ENCODE results near the gene HMMR. TPM values are rescaled to one million over a fixed set of nuclear protein-coding genes. Genes with fewer than 3 reads are reported as not detected.
"Not testable (repeated sequence)": the region's sequence is repeated elsewhere in the genome, so short reads cannot be mapped to it uniquely, and the experiment has no call there.

The HMMR gene, protein sequence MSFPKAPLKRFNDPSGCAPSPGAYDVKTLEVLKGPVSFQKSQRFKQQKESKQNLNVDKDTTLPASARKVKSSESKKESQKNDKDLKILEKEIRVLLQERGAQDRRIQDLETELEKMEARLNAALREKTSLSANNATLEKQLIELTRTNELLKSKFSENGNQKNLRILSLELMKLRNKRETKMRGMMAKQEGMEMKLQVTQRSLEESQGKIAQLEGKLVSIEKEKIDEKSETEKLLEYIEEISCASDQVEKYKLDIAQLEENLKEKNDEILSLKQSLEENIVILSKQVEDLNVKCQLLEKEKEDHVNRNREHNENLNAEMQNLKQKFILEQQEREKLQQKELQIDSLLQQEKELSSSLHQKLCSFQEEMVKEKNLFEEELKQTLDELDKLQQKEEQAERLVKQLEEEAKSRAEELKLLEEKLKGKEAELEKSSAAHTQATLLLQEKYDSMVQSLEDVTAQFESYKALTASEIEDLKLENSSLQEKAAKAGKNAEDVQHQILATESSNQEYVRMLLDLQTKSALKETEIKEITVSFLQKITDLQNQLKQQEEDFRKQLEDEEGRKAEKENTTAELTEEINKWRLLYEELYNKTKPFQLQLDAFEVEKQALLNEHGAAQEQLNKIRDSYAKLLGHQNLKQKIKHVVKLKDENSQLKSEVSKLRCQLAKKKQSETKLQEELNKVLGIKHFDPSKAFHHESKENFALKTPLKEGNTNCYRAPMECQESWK
- polyA plus RNA-seq (2014; cell fraction: cytosol; rRNA removed) = 105 and 107 TPM in 2 replicates
- 60.4 and 93.4 TPM in 2 replicates for polyA plus RNA-seq (2014; cell fraction: nucleus; rRNA removed)

DNA sequence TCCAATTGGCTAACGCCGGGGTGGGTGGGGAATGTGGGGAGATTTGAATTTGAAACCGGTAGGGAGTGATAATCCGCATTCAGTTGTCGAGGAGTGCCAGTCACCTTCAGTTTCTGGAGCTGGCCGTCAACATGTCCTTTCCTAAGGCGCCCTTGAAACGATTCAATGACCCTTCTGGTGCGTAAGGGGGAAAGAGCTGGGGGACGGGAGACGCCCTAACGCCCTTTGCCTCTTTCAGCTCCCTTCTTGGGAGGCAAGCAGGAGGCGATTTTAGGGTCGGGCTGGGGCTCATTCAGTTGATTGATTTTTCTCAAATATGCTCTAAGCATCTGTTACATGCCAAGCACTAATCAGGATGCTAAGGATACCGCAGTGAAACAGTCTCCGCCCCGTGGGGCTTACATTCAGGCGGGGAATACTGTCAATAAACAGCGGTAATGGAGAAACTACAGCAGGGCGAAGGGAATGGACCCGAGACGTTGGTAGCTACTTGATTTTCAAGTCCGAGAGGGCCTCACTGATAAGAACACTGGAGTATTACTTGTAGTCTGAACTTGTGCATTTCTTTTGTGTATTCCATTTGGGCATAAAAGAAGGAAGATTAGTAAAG is at the start of gene HMMR:
Gene HMMR (plus strand): TSS at position 71 of the 610 bp plus-strand sequence. CDS start 61 bp downstream, at position 132.
- peak; percentile 58 for DNase-seq (ENCODE audit: low spot score)

DNA sequence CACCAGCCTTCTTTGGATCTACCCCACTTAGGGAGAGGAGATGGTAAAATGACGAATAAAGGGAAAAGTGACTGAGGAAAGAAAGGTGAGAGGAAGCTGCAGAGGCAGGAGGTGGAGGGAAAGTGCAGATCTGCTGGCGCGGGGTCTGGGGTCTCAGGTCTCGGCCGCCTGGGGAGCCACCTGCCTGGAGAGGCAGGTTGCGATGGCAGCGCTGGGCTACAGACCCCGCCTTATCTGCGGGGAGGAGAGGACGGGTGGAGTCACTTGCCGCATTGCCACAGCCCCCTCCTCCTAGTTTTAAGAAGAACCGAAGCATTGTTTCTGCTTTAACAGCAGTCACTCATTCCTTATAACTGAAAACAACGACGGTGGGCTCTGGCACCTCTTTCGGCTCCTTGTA is 44.8 kb upstream of the HMMR start:
- not testable (repeated sequence) for DNase-seq (ENCODE audit: low spot score)

DNA sequence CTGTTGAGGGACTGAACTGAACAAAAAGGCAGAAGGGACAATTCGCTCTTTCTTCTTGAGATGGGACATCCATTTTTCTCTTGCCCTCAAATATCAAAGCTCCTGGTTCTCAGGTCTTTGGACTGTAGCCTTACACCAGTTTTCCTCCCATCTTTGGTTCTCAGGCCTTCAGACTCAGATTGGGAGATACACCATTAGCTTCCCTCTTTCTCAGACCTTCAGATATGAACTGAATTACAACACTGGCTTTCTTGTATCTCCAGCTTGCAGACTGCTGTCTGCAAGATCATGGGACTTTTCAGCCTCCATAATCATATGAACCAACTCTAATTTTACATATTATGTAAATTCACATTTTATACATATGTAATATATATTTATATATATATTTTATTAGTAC is 35.6 kb upstream of the HMMR start:
- DNase-seq (ENCODE audit: low spot score) = no peak

DNA sequence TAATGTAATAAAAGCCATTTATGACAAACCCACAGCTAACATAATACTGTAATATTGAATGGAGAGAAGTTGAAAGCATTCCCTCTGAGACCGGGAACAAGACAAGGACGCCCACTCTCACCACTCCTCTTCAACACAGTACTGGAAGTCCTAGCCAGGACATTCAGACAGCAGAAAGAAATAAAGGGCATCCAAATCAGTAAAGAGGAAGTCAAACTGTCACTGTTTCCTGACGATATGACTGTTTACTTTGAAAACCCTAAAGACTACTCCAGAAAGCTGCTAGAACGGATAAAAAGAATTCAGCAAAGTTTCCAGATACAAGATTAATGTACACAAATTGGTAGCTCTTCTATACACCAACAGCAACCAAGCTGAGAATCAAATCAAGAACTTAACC is 34.3 kb upstream of the HMMR start:
- not testable (repeated sequence) for DNase-seq (ENCODE audit: low spot score)

DNA sequence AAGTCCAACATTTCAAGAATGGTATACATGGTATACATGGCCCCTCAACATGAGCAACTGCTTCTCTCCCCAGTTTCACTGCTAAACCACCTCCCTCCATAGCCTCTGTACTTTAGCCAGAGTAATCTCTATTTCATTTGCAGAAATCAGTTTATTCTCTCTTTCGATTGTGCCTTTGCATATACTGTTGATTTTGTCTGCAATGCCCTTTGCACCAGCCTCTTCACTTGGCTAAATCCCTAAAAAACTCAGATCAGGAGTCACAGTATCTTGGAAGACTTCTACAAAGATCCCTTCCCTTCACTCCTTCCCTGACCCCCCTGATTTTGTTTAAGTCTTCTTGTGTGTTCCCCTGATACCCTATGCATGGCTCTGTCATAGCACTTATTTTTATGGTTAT is 27.9 kb upstream of the HMMR start:
- DNase-seq (ENCODE audit: low spot score) = no peak

DNA sequence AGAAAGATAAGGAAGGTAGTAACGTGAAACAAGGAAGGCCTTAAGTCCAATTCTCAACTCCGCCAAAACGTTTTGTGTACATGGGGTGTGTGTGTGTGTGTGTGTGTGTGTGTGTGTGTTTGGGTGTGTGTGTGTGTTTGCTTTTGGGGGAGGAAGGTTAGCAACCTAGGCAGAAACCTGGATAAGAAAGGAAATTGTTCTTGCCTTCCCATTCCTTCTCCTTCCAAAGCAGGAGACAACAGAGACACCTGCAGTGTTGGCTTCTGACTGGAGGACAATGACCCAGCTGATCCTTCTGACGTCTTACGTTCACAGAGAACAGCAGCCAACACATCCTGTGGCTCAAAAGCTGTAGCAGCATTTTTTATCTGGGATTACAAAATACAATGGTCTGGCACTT is 27.2 kb upstream of the HMMR start:
- DNase-seq (ENCODE audit: low spot score) = no peak

DNA sequence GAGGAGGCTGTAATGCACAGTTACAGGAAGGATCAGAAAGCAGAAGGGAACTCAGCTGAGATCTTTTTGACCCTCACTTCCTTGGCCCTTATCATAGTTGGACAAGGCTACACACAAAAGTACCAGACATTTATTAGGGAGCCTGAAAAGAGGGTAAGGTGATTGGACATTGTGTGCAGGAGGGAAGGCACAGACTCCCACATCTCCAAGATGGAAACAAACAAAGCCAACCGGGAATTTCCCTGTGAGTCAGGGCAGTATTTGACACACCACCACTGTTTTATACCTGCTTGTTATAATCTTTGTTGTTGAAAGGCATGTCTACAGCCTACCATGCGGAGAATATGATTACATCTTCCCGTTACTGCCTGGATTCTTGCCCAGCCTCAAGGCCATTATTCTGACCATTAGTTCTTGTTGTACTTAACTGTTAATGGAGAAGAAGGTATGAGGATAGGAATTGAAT is 26.0 kb upstream of the HMMR start:
- DNase-seq (ENCODE audit: low spot score) = no peak

DNA sequence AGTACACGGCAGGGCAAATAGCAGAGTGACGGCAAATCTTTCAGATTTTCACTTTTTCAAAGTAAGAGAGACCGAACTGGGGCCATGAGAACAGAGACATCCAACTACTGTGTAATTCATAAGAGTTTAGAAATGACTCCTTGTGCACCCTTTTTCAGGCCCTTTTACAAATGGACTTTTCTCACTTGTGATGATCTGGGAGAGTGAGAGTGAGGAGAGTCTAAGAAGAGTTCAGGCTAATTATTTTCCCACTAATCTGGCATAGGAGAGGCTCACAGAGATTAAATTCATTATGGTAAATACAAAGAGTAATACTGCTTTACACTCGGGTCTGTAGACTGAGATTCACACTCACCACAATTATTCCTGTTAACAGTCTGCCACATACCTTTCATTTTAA is 23.9 kb upstream of the HMMR start:
- no peak for DNase-seq (ENCODE audit: low spot score)

DNA sequence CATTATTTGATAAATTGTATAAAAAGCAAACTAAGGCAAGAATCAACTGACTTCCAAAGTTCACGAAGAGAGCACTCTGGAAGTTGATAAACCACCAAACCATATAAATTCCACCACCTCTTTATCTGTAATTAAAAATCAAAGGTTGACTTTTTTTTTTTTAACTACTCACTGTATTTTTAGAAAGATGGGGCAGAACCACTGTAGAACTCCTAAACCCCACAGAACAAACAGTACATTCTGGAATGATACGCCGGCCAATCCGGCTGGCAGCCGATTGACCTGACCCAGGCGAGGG is 23.5 kb upstream of the HMMR start:
- DNase-seq (ENCODE audit: low spot score) = peak; percentile 17

DNA sequence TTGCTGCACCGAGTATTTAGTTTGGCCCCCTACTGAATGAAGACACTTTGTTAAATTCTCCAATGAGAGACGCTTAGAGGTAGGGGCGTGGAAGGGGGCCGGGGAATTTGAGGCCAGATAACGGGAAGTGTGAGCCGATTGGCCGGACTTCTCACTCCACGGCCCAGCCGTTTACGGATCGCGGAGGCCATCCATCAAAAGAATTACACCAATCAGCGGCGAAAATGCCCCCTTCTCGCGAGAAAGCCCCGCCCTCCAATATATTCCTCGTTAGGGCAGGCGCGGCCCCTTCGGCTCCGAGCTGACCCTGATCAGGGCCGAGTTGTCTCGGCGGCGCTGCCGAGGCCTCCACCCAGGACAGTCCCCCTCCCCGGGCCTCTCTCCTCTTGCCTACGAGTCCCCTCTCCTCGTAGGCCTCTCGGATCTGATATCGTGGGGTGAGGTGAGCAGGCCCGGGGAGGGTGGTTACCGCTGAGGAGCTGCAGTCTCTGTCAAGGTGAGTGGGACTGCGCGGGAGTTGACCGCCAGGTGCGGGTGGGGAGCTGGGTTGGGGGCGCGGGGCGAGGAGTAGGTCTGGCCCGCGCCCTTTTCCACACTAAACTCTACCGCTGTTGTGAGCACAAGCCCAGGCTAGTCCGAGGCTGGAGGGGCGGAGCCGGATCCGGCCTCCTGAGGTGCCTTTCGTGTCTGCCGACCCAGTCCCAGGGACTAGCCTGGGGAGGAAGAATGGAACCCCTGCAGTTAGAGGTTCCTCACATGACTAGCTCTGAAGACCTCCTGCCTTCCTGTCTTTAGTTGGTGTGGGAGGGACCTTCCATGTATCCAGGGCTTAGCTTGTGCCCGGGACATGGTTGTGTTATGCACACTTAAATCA is 22.9 kb upstream of the HMMR start, which contains the start of gene CCNG1:
Gene CCNG1 (plus strand): TSS at position 287 of the 874 bp plus-strand sequence. CDS start 1,662 bp downstream, outside the sequence.
- DNase-seq (ENCODE audit: low spot score) = peak; percentile 98

DNA sequence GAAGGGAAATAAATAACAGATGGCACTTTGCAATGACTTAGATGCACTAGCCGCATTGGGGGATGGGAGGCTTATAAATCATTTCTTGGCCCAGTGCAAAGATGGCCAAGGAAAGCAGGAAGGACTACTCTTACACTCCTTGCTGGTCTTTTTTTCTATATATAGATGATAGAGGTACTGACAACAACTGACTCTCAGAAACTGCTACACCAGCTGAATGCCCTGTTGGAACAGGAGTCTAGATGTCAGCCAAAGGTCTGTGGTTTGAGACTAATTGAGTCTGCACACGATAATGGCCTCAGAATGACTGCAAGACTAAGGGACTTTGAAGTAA is 21.4 kb upstream of the HMMR start:
- no peak for DNase-seq (ENCODE audit: low spot score)

DNA sequence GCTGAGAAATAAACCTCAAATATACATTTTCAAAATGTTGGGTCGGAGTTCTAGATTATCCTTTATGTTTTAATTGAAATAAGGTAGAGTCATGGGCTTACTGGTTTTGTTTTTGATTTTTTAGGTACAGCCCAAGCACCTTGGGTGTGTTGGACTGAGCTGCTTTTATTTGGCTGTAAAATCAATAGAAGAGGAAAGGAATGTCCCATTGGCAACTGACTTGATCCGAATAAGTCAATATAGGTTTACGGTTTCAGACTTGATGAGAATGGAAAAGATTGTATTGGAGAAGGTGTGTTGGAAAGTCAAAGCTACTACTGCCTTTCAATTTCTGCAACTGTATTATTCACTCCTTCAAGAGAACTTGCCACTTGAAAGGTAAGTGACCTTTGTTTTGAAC is 19.5 kb upstream of the HMMR start:
- no peak for DNase-seq (ENCODE audit: low spot score)

DNA sequence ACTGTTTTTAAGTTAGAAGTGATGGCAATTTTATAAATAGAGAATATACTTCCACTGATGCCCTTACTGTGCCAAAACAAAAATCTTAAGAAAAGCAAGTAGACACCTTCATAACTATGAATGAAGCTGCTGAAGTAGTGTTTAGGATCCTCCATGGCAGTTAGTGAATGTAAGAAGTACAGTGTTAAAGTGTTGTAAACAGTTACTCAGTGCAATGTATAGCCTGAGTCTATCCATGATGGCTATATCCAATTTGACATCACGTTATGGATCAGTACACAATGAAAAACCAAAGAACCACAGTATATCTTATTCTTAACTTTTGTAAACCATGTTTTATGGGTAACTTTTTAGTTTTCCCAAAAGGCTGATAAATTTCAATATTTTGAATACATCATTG is 15.9 kb upstream of the HMMR start:
- no peak for DNase-seq (ENCODE audit: low spot score)

DNA sequence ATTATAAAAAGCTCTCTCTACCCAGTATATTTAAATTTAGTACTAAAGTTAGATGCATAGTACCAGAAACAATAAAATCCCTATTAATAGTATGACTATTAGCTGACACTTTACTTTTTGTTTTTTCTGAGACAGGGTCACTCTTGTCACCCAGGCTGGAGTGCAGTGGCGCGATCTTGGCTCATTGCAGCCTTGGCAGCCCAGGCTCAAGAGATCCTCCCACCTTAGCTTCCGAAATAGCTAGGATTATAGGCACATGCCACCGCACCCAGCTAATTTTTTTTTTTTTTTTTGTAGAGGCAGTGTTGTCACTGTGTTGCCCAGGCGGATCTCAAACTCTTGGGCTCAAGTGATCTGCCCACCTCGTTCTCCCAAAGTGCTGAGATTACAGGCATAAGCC is 15.1 kb upstream of the HMMR start:
- no peak for DNase-seq (ENCODE audit: low spot score)

DNA sequence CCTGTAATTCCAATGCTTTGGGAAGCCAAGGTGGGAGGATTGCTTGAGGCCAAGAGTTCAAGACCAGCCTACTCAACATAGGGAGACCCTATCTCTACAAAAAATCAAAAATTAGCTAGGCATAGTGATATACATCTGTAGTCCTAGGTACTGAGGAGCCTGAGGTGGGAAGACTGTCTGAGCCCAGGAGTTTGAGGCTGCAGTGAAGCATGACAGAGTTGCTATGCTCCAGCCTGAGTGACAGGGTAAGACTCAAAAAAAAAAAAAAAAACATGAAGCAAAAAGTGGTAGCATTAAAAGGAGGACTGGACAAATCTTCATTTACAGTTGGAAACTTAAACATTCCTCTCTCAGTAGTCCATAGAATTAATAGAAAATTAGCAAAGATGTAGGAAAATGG is 13.2 kb upstream of the HMMR start:
- DNase-seq (ENCODE audit: low spot score) = no peak

DNA sequence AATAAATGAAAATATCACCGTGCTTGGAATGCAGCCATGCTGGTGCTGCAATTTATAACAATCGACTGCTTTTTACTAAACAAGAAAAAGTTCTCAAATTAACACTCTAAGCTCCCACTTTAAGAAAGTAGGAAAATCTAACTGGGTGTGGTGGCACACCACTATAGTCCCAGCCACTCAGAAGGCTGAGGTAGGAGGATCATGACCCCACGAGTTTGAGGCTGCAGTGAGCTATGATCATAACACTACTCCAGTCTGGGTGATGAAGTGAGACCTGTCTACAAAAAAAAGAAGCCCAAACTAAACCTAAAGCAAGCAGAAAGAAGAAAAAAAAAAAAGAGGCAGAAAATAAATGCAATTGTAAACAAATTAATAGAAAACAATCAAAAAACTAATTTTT is 12.6 kb upstream of the HMMR start:
- no peak for DNase-seq (ENCODE audit: low spot score)

DNA sequence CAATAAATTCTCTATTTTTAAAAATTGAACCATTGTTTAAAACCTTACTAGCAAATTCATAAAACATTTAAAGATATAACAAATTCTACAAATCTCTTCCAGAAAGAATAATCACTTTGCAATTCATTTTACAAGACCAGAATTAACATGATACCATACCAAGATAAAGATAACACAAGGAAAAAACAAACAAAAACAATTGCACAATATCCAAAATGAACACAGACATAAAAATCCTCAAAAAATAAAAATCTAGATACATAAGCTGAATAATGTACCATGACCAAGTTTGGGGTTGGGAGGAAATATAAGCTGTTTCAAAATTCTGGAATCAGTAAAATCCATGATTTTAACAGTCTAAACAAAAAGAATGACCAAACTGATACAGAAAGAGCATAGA is 11.9 kb upstream of the HMMR start:
- DNase-seq (ENCODE audit: low spot score) = no peak

DNA sequence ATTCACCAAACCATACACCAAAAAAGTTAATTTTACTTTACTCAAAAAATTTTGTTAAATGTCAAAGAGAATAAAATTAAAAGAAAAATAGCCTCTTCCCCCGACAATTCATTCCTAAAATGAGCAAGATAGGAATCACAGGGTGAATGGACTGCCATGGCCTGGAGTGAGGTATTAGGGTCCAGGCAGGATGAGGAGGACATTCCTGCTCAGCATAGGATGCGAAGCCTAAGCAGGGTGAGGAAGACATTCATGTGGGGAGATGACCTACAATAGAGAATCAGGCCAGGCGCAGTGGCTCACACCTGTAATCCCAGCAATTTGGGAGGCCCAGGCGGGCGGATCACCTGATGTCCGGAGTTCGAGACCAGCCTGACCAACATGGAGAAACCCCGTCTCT is 8.9 kb upstream of the HMMR start:
- no peak for DNase-seq (ENCODE audit: low spot score)

DNA sequence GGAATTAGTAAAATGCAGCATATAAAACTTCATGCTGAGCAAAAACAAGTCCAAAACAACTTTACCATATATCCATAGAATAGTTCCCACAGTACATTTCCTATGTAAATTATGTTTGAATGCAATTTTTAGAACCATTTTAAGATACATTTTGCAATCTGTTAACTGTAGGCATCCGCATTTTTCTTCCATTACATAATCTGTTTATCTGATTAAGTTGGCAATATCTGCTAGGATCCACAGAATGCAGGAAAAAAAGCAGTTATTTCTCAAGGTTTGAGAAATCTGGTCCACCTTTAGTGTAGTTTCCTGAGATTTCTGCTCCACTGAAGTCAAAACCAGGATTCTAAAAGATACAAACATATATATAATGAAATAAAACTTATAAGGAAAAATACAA is 6.7 kb upstream of the HMMR start:
- no peak for DNase-seq (ENCODE audit: low spot score)

DNA sequence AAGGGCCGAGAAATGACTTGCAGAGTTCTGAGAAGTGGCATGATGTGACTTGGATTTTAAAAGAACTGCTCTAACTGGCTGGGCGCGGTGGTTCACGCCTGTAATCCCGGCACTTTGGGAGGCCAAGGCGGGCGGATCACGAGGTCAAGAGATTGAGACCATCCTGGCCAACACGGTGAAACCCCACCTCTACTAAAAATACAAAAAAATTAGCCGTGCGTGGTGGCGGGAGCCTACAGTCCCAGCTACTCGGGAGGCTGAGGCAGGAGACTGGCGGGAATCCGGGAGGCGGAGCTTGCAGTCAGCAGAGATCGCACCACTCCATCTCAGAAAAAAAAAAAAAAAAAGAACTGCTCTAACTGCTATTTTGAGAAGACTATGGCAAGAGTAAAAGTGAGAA is 5.0 kb upstream of the HMMR start:
- not testable (repeated sequence) for DNase-seq (ENCODE audit: low spot score)

DNA sequence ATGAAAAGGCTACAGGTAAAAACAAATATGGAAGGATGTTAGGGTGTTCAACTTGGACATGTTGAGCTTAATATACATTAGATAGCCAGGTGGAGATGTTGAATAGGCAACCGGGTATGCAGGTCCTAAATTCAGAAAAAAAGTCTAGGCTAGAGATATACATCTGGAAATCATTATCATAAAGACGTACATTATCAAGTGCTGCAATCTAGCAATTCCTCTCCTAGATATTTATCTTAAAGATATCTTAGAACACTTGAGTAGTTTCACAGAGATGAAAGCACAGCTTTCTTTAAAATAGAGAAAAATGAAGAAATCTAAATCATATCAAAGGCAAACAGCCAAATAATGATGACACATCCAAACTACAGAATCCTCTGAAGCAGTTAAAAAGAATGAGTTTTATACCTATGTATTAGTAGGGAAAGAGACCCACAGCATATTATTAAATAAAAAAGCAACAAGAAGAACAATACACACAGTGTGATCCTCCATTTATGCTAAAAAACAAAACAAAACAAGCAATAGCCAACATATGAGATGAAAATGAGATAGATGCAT is 4.3 kb upstream of the HMMR start:
- DNase-seq (ENCODE audit: low spot score) = no peak

Measured in SK-N-DZ (cell line).